Stimulated activated CD4-positive, alpha-beta T cell treated with anti-CD3 and anti-CD28 coated beads, Interleukin-1b, Interleukin-23, amount 100 ng/mL, for 24 hours (primary cell): Measurements from ENCODE around the gene CCDC7.
"Not testable (repeated sequence)": the region's sequence is repeated elsewhere in the genome, so short reads cannot be mapped to it uniquely, and the experiment has no call there.

ENCODE experiments used
- DNase-seq, 4 experiments: peaks; one replicate each; pipeline ENCODE4 v3.0.0-alpha.2; 2020; ENCODE audit warnings: low read depth in 4 of 4, low spot score in 1 of 4

CCDC7 gene

DNA sequence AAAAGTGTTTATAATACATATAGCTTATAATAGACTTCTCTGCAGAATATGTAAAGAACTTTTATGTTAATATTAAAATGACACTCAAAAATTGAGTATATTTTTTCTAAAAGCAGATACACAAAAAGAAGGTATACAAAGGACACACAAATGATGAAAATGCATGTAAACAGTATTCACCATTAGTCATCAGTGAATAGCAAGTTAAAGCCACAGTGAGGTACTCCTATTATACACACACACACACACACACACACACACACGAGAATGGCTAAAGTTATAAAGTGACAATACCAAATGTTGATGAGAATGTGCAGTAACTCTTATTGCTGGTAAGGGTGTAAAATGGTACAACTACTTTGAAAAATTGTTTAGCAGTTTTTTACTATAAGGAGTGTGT, 419.2 kb downstream of the CCDC7 start:
- DNase-seq, result no peak

DNA sequence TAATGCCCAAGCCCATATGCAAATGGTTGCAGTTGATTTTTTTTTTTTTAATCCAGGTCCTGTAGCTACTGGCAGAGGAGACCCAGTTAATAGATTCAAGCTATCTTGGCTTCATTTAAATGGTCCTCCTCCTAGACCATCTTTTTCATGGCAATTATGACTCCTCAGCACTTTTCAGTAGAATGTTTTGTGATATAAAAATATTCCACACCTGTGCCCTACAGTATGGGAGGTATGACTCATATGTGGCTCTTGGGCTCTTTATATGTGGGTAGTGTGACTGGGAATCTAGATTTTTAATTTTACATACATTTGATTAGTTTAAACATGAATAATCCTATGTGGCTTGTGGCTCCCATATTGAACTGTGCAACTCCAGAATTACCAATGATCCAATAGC, 432.0 kb downstream of the CCDC7 start:
- no peak for DNase-seq

DNA sequence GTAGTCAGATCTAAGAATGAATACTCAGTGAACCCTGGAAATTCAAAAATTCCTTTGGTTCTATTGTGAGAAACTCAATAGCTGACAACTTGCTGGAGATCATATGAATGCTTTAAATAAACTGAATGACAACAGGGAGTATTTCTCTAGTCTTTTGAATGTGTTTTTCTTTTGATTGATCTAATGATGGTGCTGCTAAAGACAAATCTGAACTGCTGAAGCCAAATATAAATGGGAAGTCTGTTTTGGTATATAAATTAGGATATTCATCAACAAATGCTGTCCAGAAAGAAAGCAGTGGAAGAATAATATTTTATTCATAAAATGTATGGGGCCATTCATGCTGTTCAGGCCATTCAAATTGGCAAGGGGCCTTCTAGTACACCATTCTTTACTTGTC, 432.7 kb downstream of the CCDC7 start:
- no peak for DNase-seq

DNA sequence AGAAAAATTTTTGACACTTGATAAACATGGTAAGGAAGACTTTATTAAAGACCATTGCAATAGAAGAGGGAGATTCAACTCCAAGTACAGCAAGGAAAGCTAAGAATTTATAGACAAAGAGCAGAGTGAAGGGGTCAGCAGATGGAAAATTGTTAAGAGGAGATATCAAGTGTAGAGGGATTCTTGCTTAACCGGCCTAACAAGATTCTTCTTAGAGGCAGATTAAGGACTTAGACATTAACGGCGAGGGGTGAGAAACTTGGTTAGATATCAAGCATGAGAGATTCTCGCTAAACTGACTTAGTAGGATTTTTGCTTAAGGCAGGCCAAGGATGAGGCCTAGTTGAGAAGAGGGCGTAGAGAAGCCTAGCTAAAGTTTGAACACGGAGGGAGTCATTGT, 436.1 kb downstream of the CCDC7 start:
- DNase-seq, result no peak

DNA sequence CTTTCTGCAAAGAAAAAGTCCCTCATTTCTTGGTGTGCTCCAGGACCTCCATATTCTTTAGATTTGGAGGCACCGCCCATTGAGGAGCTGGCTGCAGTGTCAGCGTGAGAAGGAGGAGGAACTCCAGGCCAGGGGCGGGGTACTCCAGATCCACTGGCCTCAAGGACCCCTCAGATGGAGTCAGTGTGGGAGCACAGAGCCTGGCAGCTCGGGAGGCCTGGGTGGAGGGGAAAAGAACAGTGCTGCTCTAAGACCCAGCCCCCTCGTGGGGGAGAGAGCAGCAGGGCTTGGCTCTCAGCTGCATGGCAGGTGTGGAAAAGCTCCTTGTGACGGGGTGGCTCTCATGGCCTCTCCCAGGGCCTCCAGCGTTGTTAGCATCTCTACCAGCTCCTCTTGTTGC, 441.5 kb downstream of the CCDC7 start:
- DNase-seq, result no peak

DNA sequence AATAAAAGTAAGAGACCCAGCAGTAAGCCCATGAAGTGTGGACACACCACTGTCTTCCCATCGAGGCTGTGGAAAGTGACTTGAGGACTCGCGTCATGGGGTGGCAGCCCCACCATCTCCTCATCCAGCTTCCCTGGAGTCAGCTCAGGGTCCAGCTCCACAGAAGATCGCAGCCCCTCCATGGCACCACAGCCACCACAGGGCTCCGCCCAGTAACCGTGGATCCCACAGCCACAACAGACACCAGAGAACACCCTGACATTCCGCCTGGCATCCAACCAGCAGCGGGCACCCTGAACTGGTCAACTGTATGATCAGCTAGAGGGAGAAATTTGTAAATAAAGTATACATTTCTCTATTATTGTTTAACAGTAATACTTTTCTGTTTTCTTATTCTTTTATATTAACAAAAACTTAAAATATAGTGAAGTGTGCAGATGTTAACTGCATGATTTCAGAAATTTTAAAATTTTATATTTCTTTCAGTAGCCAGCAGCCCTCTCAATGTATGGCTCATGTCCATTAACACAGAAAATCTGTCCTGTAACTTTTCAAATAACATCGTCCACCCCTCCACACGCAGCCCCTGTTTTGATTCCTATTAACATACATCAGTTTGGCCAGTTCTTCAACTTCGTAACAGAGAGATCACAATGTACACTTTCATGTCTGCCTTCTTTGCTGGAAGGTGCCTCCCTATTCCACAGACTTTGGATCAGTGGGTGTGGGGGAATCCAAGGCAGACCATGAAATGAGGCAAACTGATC, 442.4 kb downstream of the CCDC7 start:
- DNase-seq, result no peak

DNA sequence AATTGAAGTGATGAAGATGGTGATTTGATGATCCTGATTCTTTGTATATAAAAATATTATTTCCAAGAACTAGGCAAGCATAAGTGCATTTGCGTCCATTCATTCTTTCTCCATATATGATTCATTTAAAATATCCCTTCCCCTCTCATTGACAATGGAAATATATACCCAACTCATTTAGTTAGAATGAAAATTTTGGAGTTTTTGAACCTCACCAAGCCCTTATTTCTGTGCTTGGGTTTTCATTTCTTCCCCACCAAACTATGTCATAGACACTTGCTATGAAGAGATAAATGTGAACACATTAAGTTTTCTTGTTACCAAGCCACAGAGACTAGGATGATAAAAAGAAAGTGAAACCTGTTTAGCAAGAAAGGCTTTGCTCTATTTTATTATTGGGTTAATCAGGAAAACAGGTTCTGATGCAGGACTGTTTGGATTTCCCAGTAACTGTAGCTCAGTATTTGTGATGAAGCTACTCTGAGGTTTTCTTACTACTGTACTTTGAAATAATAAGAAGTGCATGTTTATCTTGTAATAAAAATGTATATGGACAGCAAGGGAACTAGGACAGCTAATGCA, 443.8 kb downstream of the CCDC7 start:
- DNase-seq, result no peak

DNA sequence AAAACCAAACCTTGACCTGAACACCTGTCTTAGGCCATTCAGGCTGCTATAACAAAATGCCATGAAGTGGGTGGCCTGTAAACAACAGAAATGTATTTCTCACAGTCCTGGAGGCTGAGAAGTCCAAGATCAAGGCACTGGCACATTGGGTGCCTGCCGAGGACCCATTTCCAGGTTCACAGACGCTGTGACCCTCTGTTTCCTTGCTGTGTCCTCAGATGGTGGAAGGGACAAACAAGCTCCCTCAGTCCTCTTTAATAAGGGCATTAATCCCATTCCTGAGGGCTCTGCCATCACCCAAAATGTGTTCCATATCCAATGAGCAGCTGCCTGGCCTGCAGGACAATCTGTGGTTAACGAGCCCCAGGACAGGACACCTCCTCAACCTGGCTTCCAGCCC, 444.5 kb downstream of the CCDC7 start:
- DNase-seq, result no peak

DNA sequence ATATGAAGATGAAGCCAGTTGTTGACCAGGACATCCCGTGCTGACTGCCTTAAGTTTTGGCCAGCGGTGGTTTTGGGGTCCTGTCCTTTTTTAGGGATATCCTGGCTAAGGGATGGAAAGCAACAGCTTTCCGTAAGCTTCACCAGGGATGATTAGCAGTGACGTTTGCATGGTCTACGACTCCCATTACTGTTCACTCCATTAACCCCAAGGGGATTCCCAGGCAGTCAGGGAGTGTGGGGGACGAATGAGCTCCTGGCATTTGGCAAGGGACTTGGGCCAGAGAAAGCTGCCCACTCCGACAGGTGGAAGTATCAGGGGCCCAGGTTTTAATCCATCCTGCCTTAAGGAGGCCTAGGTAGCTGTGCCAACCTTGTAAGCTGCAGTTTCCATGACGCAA, 445.3 kb downstream of the CCDC7 start:
- DNase-seq, result no peak

DNA sequence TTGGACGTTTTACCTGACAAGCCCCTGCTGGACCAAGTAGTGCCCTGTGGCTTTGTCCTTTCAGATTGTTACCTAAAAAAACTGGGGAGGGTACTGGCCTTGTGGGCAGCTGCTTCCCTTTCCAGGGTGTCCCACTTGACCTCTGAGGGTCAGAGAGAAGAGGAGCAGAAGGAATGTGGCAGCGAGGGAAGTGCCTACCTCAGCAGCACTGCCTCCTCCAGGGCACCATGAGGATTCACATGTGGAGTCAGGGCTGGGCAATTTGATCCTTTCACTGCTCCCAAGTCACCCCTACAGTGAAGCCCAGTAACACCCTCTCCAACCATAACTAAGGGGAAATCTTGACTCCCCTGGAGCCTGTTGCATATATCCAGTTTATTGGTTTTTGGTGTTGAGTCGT, 447.5 kb downstream of the CCDC7 start:
- no peak for DNase-seq

DNA sequence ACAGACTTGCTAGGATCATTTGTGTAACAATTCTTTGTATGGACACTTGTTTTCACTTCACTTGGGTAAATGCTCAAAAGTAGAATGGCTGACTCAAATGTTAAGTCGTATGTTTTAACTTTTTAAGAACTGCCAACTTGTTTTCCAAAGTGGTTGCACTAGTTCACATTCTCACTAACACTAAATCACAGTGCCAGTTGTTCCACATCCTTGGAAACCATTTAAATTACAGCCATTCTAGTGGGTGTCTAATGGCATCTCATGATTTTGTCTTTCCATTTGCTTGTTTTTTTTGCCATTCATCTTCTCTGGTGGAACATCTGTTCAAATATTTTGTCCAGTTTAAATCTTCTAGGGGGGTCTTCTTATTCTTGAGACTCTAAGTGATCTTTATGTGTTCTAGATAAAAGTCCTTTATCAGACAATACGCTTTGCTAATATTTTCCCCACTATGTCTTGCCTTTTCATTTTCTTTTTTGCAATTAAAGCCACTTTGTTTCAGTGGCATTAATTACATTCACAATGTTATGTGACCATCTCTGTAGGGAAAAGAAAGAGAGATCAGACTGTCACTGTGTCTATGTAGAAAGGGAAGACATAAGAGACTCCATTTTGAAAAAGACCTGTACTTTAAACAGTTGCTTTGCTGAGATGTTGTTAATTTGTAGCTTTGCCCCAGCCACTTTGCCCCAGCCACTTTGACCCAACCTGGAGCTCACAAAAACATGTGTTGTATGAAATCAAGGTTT, 448.1 kb downstream of the CCDC7 start:
- no peak for DNase-seq

DNA sequence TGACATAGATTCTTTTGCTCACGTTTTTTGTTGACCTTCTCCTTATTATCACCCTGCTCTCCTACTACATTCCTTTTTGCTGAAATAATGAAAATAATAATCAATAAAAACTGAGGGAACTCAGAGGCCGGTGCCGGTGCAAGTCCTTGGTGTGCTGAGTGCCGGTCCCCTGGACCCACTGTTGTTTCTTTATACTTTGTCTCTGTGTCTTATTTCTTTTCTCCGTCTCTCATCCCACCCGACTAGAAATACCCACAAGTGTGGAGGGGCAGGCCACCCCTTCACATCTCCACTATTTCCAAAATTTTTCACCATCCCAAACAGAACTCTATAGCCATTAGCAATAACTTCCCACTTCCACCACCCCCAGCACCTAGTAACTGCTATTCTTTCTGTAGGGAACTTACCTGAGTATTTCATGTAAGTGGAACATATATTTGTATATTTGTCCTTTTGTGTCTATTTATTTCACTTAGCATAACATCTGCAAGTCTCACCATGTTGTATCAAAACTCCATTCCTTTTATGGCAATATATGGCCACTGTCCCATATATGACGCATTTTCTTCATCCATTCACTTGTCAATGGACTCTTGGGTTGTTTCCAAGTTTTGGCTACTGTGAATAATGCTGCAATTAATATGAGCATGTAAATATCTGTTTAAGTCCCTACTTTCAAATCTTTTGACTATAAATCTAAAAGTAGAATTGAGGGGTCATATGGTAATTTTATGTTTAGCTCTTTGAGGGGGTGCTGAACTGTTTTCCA, 449.4 kb downstream of the CCDC7 start:
- not testable (repeated sequence) for DNase-seq

DNA sequence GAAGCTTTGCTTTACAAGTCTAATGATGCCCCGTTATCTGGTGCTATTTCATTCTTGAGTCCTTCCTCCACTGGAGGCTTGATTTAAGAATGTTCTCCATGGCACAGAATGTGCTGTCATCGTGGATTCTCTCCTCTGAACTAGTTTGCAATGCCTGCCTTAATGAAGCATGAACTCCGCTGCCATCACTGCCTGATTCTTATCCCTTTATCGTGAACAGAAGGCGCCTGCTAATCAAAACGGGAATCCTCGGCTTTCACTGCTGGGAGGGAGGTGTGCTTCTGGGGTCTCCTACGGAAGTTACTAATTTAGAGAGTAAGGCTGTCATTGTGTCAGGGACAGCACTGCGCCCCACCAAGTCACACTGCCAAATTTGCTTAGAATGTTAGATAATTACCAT, 455.9 kb downstream of the CCDC7 start:
- no peak for DNase-seq

DNA sequence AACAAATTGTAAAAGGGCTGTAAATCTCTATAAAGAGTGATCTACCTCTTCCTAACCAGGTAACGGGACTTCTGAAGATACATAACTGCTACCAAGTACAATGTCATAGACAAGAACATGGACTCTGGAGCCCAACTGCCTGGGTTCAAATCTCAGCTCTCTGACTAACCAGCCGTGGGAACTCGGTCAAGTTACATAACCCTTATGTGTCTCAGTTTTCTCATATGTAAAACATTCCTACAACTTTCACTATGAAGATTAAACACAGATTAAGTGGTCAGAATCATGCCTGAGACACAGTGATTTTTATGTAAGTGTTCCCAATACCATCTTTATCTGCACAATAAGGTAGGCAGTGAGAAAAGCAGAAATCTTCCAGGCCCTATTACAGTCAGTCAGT, 459.5 kb downstream of the CCDC7 start:
- no peak for DNase-seq

DNA sequence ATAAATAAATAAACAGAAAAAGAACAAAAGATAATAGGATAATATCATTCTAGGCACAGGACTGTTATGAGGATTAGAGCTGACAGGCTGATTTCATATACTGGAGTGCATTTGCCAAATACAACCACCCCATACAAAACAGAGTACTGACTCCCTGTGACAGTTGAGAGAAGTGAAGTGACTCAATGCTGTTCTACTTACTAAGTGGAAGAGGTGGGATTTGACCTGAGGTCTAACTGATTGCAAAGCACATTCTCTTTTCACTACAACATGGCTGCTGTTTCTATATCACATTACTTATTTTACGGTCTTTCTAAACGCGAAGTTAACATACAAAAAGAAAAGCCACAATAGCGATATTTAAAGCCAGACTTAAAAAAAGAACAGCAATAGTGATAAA, 460.7 kb downstream of the CCDC7 start:
- DNase-seq, result no peak

DNA sequence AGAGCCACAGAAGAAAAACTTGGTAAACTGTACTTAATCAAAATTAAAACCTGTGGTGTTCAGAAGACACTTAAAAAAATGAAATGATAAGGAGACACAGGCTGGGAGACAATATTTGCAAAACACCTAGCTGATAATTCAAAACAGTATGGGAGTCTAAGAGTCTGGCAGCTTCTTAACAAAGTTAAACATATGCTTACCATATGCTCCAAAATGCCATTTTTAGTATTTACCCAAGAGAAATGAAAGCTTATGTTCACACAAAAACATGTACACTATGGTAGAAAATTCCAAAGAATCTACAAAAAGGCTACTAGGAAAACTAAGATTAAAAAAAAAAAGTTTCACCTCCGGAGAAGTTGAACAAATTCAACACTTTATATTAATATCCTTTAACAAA, 463.5 kb downstream of the CCDC7 start:
- no peak for DNase-seq

DNA sequence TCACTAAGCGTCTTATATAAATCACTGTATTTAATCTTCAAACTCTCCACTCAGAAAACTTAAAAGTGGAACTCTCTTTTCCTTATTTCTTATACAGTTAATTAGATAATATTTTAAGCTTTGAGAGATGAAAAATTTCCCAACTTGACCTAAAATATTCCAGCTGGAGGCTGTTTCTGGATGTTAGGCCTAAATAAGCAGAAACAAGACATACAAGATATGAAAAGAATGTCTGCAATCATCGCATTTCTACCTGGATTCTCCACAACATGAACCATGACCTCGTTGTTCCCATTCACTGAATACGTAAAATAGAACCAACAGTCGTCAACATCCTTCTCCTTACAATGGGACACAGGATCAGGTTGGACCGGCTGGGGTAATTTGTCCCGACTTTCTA, 464.0 kb downstream of the CCDC7 start:
- DNase-seq, result not testable (repeated sequence)

DNA sequence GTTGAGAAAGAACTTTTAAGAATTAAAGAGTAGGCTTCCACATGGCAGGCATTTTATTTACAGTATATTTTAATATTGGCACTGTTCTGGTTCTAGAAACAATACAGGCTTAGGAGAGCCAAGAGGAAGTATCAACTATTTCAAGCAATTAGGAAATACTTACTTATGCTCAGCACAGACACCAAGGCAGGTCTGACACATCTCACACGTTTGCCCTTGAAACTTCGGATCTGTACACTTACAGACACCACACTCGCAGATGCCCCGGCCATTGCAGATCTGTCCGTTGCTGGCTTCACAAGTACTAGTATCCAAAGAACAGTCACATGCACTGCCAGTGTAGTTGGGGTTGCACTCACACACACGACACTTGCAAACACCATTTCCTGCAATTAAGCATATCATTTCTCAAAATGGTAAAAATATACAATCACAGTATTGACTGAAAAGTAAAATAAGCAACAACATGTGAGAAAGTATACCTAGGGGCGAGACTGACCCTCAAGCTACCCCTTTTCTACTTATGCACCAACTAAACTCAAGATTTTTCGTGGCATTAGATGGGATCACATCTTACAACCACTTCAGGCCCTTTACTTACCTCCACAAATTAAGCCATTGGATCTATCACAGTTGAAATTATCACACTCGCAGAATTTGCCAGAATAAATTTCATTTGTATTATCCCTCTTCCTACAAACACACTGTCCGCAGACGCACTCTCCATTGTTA, 465.5 kb downstream of the CCDC7 start:
- no peak for DNase-seq

DNA sequence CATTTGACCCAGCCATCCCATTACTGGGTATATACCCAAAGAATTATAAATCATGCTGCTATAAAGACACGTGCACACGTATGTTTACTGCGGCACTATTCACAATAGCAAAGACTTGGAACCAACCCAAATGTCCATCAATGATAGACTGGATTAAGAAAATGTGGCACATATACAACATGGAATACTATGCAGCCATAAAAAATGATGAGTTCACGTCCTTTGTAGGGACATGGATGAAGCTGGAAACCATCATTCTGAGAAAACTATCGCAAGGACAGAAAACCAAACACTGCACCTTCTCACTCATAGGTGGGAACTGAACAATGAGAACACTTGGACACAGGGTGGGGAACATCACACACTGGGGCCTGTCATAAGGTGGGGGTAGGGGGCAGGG, 471.9 kb downstream of the CCDC7 start:
- not testable (repeated sequence) for DNase-seq

DNA sequence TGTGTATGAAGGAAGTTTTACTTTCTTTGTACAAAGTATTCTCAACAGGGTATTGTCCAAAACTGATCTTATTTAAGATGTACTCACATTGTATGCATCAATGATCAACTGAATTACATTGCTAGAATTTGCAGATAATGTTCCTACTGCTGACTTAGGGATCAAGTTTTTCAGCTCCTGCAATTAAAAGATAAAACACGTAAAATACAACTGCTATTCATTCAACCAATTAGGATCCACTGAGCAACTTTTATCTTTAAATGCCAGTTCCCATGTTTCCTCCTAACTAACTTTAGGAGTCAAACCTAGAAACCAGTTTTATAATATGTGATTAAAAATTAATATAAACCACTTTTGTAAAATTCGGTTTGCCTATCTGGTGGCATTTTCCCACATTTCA, 476.2 kb downstream of the CCDC7 start:
- no peak for DNase-seq

DNA sequence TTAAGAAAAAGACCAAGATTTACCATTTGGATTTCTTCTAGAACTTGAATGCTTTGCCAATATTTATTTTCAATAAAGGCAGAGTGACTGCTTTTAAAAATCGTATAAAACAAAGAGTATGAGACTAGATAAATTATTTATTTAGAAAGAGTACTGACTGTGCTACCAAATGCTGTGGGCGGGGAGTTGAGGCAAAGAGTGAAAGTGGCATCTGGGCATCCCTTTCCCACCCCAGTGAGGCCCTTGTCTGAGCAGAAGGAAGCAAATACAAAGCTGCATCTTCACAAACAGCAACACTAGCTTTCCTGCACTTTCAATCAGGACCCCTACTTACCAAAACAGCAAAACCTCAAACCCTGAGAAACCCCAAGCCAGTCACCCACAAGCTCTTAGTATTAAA, 477.2 kb downstream of the CCDC7 start:
- DNase-seq, result no peak
